ENCODE measurements around the gene CXCL8.

- TF ChIP-seq EZH2 (IDR thresholded peaks at IDR 0.05; ENCODE audit: insufficient read depth, poor library complexity, severe bottlenecking) (no peak), EZH2phosphoT487 (IDR thresholded peaks at IDR 0.05; ENCODE audit: insufficient read depth, low read depth) (no peak)
Measured at GRCh38 chr4:73702796-73703287, 37.5 kb upstream of the CXCL8 start.

All from GM23248 (cell line).